ENCODE data around the gene ITM2B.
A peak's percentile ranks its signal among the peaks of the same experiment; 100 is the strongest.

ITM2B gene
- total RNA-seq, result 271 to 580 (median 337) reads per million in 3 donors

DNA sequence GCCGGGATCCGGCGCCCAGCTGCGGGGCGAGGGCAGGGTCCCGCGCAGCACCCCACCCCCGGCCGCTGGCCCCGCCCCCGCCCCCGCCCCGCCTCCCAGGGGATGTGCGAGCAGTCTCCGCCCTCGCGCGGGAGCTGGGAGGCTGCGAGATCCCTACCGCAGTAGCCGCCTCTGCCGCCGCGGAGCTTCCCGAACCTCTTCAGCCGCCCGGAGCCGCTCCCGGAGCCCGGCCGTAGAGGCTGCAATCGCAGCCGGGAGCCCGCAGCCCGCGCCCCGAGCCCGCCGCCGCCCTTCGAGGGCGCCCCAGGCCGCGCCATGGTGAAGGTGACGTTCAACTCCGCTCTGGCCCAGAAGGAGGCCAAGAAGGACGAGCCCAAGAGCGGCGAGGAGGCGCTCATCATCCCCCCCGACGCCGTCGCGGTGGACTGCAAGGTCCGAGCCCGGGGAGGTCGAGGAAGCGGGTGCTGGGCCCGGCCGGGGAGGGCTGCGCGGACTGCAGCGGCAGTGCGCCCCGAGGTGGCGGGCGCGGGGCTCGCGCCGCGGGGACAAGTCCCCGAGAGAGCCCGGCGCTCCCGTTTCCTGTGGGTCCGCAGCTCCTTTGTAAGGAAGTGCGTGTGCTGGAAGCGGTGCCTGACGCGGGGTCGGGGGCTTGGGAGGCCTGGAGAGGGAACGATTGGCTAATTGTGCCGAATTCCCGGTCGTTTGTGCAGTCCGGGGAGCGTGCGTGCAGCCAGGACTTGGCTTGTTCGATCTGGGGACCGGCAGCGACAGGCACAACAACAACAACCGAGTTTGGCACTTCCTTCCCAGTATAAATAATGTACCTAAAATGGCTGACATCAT is at the start of gene ITM2B:
Gene ITM2B, plus strand, starts transcription at position 161 of the 843 bp plus-strand sequence. Its CDS starts 155 bp downstream, at position 316.
- Histone ChIP-seq H3K4me3 (ENCODE audit: insufficient read depth, low read depth, low read length, poor library complexity, severe bottlenecking) (peak within 1 kb of the TSS; percentile 99), H3K9me3 (ENCODE audit: control insufficient read depth, low read length) (no peaks in the 10 kb centered on the region), H3K36me3 (ENCODE audit: control insufficient read depth, insufficient read depth, low read length) (no peaks in the 10 kb centered on the region), H3K27ac (ENCODE audit: insufficient read depth, low read length, poor library complexity, severe bottlenecking) (peak within 1 kb of the TSS; percentile 95), H3K4me1 (ENCODE audit: control insufficient read depth, insufficient read depth, low read length, poor library complexity, severe bottlenecking) (peaks cover 33% of the 10 kb centered on the region), H3K27me3 (replicated peaks; ENCODE audit: control insufficient read depth, insufficient read depth, low read length, poor library complexity, severe bottlenecking) (no peaks in the 10 kb centered on the region)
- DNase-seq, result peak; percentile 56 to 64 (median 57)

DNA sequence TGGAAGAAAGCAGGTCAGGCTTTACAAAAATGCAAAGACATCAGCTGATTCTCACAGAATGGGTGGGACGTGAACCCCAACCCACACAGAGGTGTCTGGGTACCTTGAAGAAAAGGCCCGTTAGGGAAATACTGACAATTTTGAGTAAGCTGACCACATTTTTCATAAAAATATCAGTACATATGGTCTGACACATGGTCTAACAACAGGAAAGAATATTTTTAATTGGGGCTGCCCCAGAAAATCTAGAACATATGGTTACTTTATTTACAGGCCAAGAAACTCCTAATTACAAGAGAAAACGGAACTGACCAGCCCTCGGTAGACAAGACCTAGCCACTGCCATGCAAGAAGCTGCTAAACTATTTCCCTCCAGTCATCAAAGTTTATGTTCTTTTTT is 48.7 kb upstream of the ITM2B start:
- Histone ChIP-seq H3K9me3 (ENCODE audit: control insufficient read depth, low read length) (no peaks in the 10 kb centered on the region), H3K36me3 (ENCODE audit: control insufficient read depth, insufficient read depth, low read length) (no peaks in the 10 kb centered on the region), H3K4me1 (ENCODE audit: control insufficient read depth, insufficient read depth, low read length, poor library complexity, severe bottlenecking) (peaks cover 19% of the 10 kb centered on the region), H3K27ac (ENCODE audit: insufficient read depth, low read length, poor library complexity, severe bottlenecking) (no peak overlapping the region), H3K27me3 (replicated peaks; ENCODE audit: control insufficient read depth, insufficient read depth, low read length, poor library complexity, severe bottlenecking) (no peaks in the 10 kb centered on the region), H3K4me3 (ENCODE audit: insufficient read depth, low read depth, low read length, poor library complexity, severe bottlenecking) (no peak overlapping the region)
- DNase-seq, result no peak

DNA sequence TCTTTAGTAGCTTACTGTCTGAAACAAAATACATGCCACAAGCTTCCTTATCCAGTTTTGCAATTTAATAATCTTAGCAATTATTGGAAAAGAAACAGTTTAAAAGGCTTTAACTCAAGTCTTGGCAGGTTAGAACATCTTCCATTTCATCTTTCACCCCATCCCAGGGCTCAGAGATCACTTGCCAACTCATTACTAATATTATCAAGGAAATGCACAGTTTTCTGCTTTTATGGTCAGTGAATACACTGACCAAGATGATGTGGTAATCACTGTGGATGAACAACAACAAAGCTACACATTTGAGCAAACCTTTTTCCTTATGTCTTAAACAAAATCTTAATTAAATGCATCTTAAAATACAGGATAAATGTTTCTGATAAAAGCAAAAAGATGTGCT is 48.0 kb upstream of the ITM2B start:
- Histone ChIP-seq H3K4me1 (ENCODE audit: control insufficient read depth, insufficient read depth, low read length, poor library complexity, severe bottlenecking) (peaks cover 19% of the 10 kb centered on the region), H3K4me3 (ENCODE audit: insufficient read depth, low read depth, low read length, poor library complexity, severe bottlenecking) (no peak overlapping the region), H3K9me3 (ENCODE audit: control insufficient read depth, low read length) (no peaks in the 10 kb centered on the region), H3K36me3 (ENCODE audit: control insufficient read depth, insufficient read depth, low read length) (no peaks in the 10 kb centered on the region), H3K27me3 (replicated peaks; ENCODE audit: control insufficient read depth, insufficient read depth, low read length, poor library complexity, severe bottlenecking) (no peaks in the 10 kb centered on the region), H3K27ac (ENCODE audit: insufficient read depth, low read length, poor library complexity, severe bottlenecking) (no peak overlapping the region)
- DNase-seq, result no peak

DNA sequence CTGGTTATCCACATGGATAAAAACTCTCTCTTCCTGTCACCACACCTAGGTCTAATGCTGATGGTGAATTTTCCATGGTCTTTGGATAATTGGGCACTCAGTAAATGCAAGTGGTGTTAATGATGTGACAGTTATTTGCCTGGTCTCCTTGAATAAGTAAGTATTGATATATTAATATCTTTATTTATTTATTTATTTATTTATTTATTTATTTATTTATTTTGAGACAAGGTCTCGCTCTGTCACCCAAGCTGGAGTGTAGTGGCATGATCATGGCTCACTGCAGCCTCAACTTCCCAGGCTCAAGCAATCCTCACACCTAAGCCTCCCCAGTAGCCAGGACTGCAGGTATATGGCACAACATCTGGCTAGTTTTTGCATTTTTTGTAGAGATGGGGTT is 46.3 kb upstream of the ITM2B start:
- no peaks in the 10 kb centered on the region for H3K27me3 ChIP-seq (replicated peaks; ENCODE audit: control insufficient read depth, insufficient read depth, low read length, poor library complexity, severe bottlenecking)
- peak overlapping the region; percentile 28 for H3K4me3 ChIP-seq (ENCODE audit: insufficient read depth, low read depth, low read length, poor library complexity, severe bottlenecking)
- no peaks in the 10 kb centered on the region for H3K9me3 ChIP-seq (ENCODE audit: control insufficient read depth, low read length)
- no peaks in the 10 kb centered on the region for H3K36me3 ChIP-seq (ENCODE audit: control insufficient read depth, insufficient read depth, low read length)
- H3K4me1 ChIP-seq (ENCODE audit: control insufficient read depth, insufficient read depth, low read length, poor library complexity, severe bottlenecking), result peaks cover 19% of the 10 kb centered on the region
- H3K27ac ChIP-seq (ENCODE audit: insufficient read depth, low read length, poor library complexity, severe bottlenecking), result peak overlapping the region; percentile 67
- no peak for DNase-seq

DNA sequence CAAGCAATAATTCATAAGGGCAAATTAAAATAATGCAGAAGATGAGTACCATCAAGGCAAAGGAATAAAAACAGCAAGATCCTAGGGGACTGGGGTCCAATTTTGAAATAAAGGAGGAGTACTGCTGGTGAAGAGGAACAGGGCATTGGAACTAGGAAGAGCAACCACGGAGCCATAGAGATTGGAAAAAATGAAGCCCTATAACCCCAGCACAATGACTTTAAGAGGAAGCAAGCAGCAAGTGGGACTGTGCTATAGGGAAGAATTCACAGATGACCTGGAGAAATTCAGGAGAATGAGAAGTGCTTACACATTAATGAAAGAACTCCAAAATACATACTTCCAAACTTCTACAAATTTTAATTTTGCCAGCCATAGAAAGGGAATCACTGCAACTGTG is 44.9 kb upstream of the ITM2B start:
- no peak overlapping the region for H3K4me3 ChIP-seq (ENCODE audit: insufficient read depth, low read depth, low read length, poor library complexity, severe bottlenecking)
- no peaks in the 10 kb centered on the region for H3K9me3 ChIP-seq (ENCODE audit: control insufficient read depth, low read length)
- H3K36me3 ChIP-seq (ENCODE audit: control insufficient read depth, insufficient read depth, low read length), result no peaks in the 10 kb centered on the region
- peaks cover 19% of the 10 kb centered on the region for H3K4me1 ChIP-seq (ENCODE audit: control insufficient read depth, insufficient read depth, low read length, poor library complexity, severe bottlenecking)
- no peak overlapping the region for H3K27ac ChIP-seq (ENCODE audit: insufficient read depth, low read length, poor library complexity, severe bottlenecking)
- DNase-seq, result no peak
- H3K27me3 ChIP-seq (replicated peaks; ENCODE audit: control insufficient read depth, insufficient read depth, low read length, poor library complexity, severe bottlenecking), result no peaks in the 10 kb centered on the region

DNA sequence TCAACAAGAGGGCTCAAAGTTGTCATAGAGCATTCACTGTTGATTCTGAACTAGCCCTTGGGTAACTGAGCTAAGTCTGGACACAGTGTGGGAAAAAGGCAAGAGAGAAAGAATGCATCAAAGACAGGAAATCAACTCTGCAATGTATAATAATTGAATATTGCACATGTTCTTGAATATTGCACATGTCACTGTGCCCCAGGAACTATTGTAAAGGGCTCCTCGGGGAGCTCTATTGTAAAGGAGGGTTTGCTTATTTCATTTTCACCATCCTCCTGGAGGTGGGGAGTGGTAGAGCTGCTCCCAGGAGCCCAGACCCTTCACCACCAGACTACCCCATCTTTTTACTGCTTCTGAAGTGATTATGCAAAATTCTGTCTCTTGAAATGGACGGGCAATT is 44.4 kb upstream of the ITM2B start:
- H3K4me1 ChIP-seq (ENCODE audit: control insufficient read depth, insufficient read depth, low read length, poor library complexity, severe bottlenecking), result peaks cover 19% of the 10 kb centered on the region
- no peak overlapping the region for H3K4me3 ChIP-seq (ENCODE audit: insufficient read depth, low read depth, low read length, poor library complexity, severe bottlenecking)
- no peak overlapping the region for H3K27ac ChIP-seq (ENCODE audit: insufficient read depth, low read length, poor library complexity, severe bottlenecking)
- no peaks in the 10 kb centered on the region for H3K27me3 ChIP-seq (replicated peaks; ENCODE audit: control insufficient read depth, insufficient read depth, low read length, poor library complexity, severe bottlenecking)
- no peaks in the 10 kb centered on the region for H3K36me3 ChIP-seq (ENCODE audit: control insufficient read depth, insufficient read depth, low read length)
- H3K9me3 ChIP-seq (ENCODE audit: control insufficient read depth, low read length), result no peaks in the 10 kb centered on the region
- no peak for DNase-seq

DNA sequence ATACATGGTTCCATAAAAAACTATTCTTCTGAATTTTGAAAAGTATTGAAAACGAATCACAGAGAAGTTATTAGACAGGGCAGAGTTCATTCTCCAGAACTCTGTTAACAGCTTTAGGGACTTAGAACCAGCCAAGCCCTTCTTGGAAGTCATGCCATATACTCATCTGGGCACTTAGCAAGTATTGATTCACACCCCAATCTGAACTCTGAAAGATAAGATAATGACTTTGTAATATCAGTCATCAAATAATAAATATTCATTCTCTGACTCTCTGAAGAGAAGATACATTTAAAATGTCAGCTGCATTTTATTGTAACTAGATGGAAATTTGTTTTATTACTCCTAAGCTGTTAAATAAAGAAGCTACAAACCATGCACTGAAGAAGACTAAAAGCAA is 43.8 kb upstream of the ITM2B start:
- H3K36me3 ChIP-seq (ENCODE audit: control insufficient read depth, insufficient read depth, low read length), result no peaks in the 10 kb centered on the region
- no peaks in the 10 kb centered on the region for H3K9me3 ChIP-seq (ENCODE audit: control insufficient read depth, low read length)
- H3K27me3 ChIP-seq (replicated peaks; ENCODE audit: control insufficient read depth, insufficient read depth, low read length, poor library complexity, severe bottlenecking), result no peaks in the 10 kb centered on the region
- no peak overlapping the region for H3K4me3 ChIP-seq (ENCODE audit: insufficient read depth, low read depth, low read length, poor library complexity, severe bottlenecking)
- no peak overlapping the region for H3K27ac ChIP-seq (ENCODE audit: insufficient read depth, low read length, poor library complexity, severe bottlenecking)
- no peak for DNase-seq
- H3K4me1 ChIP-seq (ENCODE audit: control insufficient read depth, insufficient read depth, low read length, poor library complexity, severe bottlenecking), result peaks cover 19% of the 10 kb centered on the region

DNA sequence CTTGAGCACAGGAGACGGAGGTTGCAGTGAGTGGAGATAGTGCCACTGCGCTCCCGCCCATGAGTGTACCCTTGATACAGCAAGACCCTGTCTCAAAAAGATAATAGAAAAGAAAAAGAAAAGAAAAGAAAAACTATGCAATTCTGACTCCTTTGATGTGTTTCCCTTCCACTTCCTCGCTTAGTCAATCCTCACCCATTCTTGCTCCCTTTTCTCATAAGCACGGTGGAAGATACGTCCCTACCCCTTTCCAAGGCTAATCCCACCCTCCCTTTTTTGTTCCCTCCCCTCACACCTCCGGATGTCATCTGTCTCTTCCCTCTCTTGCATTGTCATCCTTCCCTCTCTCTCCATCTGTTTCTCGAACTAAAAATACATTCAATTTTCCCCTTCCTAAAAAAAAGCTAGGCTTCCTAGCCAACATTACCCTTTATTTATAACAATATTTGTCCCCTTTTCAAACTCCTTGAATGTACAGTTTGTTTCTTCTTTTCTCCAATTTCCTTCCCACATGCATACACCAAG is 40.5 kb upstream of the ITM2B start:
- no peaks in the 10 kb centered on the region for H3K27me3 ChIP-seq (replicated peaks; ENCODE audit: control insufficient read depth, insufficient read depth, low read length, poor library complexity, severe bottlenecking)

DNA sequence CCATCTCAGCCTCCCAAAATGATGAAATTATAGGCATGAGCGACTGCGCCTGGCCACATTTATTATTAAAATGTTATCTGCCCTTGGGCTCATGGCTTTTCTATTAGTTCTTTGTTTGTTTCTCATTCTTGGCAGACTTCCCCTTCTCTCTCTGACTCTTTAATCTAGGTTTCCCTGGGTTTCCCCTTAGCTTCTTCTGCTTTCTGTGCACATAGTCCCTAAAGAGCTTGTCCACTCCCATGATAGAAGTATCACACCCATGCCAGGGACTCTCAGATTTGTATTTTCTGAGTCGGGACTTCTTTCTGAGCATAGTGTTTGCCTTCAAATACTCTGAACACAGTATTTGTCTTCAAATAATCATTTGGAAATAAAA is 38.6 kb upstream of the ITM2B start:
- Histone ChIP-seq H3K9me3 (ENCODE audit: control insufficient read depth, low read length) (no peaks in the 10 kb centered on the region), H3K27ac (ENCODE audit: insufficient read depth, low read length, poor library complexity, severe bottlenecking) (no peak overlapping the region), H3K27me3 (replicated peaks; ENCODE audit: control insufficient read depth, insufficient read depth, low read length, poor library complexity, severe bottlenecking) (no peaks in the 10 kb centered on the region), H3K4me3 (ENCODE audit: insufficient read depth, low read depth, low read length, poor library complexity, severe bottlenecking) (no peak overlapping the region), H3K4me1 (ENCODE audit: control insufficient read depth, insufficient read depth, low read length, poor library complexity, severe bottlenecking) (no peaks in the 10 kb centered on the region), H3K36me3 (ENCODE audit: control insufficient read depth, insufficient read depth, low read length) (no peaks in the 10 kb centered on the region)
- no peak for DNase-seq

More for the DNA sequence above, 40.5 kb upstream of the ITM2B start:
- H3K4me1 ChIP-seq (ENCODE audit: control insufficient read depth, insufficient read depth, low read length, poor library complexity, severe bottlenecking), result peaks cover 13% of the 10 kb centered on the region
- no peak overlapping the region for H3K4me3 ChIP-seq (ENCODE audit: insufficient read depth, low read depth, low read length, poor library complexity, severe bottlenecking)
- no peaks in the 10 kb centered on the region for H3K36me3 ChIP-seq (ENCODE audit: control insufficient read depth, insufficient read depth, low read length)
- H3K27ac ChIP-seq (ENCODE audit: insufficient read depth, low read length, poor library complexity, severe bottlenecking), result no peak overlapping the region
- no peak for DNase-seq
- H3K9me3 ChIP-seq (ENCODE audit: control insufficient read depth, low read length), result no peaks in the 10 kb centered on the region

DNA sequence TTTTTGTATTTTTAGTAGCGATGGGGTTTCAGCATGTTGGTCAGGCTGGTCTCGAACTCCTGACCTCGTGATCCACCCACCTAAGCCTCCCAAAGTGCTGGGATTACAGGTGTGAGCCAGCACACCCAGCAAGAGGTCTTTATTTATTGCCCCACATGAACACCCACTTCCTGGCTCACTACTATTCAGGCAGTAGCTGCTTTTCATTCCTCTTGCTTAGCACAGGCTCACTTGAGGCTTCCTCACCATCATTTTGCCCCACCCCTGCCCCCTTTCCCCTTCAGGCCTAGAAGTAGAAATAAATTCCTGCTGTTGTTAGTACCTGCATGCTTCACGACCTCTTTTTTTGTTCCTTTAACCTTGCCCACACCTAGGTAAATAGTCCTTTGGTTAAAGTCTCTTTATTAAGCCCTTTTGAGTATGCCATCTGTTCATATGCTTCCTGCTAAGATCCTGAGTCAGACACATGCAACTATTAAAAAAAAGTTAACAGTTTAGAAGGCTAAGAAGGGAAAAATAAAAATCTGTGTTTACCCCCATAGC is 33.5 kb upstream of the ITM2B start:
- no peak overlapping the region for H3K4me3 ChIP-seq (ENCODE audit: insufficient read depth, low read depth, low read length, poor library complexity, severe bottlenecking)
- H3K9me3 ChIP-seq (ENCODE audit: control insufficient read depth, low read length), result no peaks in the 10 kb centered on the region
- H3K36me3 ChIP-seq (ENCODE audit: control insufficient read depth, insufficient read depth, low read length), result no peaks in the 10 kb centered on the region
- no peaks in the 10 kb centered on the region for H3K4me1 ChIP-seq (ENCODE audit: control insufficient read depth, insufficient read depth, low read length, poor library complexity, severe bottlenecking)
- H3K27ac ChIP-seq (ENCODE audit: insufficient read depth, low read length, poor library complexity, severe bottlenecking), result no peak overlapping the region
- no peaks in the 10 kb centered on the region for H3K27me3 ChIP-seq (replicated peaks; ENCODE audit: control insufficient read depth, insufficient read depth, low read length, poor library complexity, severe bottlenecking)
- no peak for DNase-seq

Measured in effector memory CD4-positive, alpha-beta T cell (primary cell).